HepG2 (cell line): ENCODE data around the gene YKT6.

Experiments used
- EZH2 ChIP-seq: conservative IDR thresholded peaks from 2 replicates; pipeline ENCODE4 v1.6.1; 2012; ENCODE audit warnings: mild to moderate bottlenecking, low read depth, low read length, moderate library complexity
- TF ChIP-seq, protein P1 (sequence below): sonication (generic); formaldehyde crosslinking; IDR thresholded peaks from 2 replicates; pipeline ENCODE4 v1.5.1; 2020; ENCODE audit warnings: missing genetic modification reagents, mild to moderate bottlenecking, borderline replicate concordance
- TF ChIP-seq, protein P2 (sequence below): sonication (generic); formaldehyde crosslinking; conservative IDR thresholded peaks from 2 replicates; pipeline ENCODE4 v1.4.0; 2020; ENCODE audit warnings: mild to moderate bottlenecking, missing genetic modification reagents, moderate library complexity

DNA sequence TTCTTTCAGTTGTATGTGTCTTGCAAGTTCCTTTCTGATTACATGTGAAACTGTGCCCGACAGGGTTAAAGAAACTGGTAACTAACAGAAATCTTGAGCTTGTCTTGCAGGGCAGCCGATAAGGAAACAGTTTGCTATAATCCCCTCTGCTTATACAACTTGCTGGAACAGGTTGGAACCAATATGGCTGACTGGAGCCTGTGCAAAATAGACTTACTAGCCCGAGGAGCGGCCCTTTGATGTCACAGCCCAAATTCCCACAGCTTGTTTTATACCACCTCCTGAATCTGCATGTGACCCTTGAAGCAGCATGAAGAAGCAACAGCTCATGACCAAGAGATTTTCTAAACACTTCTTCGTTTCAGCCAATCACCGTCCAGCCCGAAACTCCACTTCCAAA lies 3.3 kb upstream of the YKT6 start:
- TF ChIP-seq, protein P1, sequence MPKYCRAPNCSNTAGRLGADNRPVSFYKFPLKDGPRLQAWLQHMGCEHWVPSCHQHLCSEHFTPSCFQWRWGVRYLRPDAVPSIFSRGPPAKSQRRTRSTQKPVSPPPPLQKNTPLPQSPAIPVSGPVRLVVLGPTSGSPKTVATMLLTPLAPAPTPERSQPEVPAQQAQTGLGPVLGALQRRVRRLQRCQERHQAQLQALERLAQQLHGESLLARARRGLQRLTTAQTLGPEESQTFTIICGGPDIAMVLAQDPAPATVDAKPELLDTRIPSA (CRISPR knock-in tag): no peak
- TF ChIP-seq, protein P2, sequence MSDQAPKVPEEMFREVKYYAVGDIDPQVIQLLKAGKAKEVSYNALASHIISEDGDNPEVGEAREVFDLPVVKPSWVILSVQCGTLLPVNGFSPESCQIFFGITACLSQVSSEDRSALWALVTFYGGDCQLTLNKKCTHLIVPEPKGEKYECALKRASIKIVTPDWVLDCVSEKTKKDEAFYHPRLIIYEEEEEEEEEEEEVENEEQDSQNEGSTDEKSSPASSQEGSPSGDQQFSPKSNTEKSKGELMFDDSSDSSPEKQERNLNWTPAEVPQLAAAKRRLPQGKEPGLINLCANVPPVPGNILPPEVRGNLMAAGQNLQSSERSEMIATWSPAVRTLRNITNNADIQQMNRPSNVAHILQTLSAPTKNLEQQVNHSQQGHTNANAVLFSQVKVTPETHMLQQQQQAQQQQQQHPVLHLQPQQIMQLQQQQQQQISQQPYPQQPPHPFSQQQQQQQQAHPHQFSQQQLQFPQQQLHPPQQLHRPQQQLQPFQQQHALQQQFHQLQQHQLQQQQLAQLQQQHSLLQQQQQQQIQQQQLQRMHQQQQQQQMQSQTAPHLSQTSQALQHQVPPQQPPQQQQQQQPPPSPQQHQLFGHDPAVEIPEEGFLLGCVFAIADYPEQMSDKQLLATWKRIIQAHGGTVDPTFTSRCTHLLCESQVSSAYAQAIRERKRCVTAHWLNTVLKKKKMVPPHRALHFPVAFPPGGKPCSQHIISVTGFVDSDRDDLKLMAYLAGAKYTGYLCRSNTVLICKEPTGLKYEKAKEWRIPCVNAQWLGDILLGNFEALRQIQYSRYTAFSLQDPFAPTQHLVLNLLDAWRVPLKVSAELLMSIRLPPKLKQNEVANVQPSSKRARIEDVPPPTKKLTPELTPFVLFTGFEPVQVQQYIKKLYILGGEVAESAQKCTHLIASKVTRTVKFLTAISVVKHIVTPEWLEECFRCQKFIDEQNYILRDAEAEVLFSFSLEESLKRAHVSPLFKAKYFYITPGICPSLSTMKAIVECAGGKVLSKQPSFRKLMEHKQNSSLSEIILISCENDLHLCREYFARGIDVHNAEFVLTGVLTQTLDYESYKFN (CRISPR knock-in tag): no peak
- TF ChIP-seq EZH2: no peak
